Activated CD8-positive, alpha-beta memory T cell treated with anti-CD3 and anti-CD28 coated beads, Interleukin-2, amount 50 U/mL, for 1 hour (primary cell): ENCODE measurements around the gene KCNJ16.

Experiments used
- DNase-seq: peaks from one replicate; pipeline ENCODE4 v3.0.0-alpha.2; 2020; ENCODE audit errors: extremely low read depth

KCNJ16 gene

GRCh38 chr17:70169709-70170597, 94.9 kb downstream of the KCNJ16 start:
- no peak for DNase-seq

- no peak for DNase-seq
Observed at GRCh38 chr17:70171159-70171558, 96.1 kb downstream of the KCNJ16 start.

GRCh38 chr17:70172449-70172848, 97.4 kb downstream of the KCNJ16 start:
- no peak for DNase-seq

- no peak for DNase-seq
Observed at GRCh38 chr17:70172923-70173322, 97.9 kb downstream of the KCNJ16 start.

- no peak for DNase-seq
Observed at GRCh38 chr17:70173681-70174080, 98.7 kb downstream of the KCNJ16 start.

GRCh38 chr17:70181376-70181775, 106.4 kb downstream of the KCNJ16 start:
- DNase-seq, result no peak

GRCh38 chr17:70181866-70182265, 106.8 kb downstream of the KCNJ16 start:
- DNase-seq, result no peak

- DNase-seq, result no peak
Observed at GRCh38 chr17:70183508-70183907, 108.5 kb downstream of the KCNJ16 start.

- DNase-seq, result no peak
Observed at GRCh38 chr17:70184207-70184606, 109.2 kb downstream of the KCNJ16 start.

- no peak for DNase-seq
Observed at GRCh38 chr17:70184770-70185169, 109.7 kb downstream of the KCNJ16 start.
